Fibroblast of skin of right biceps (primary cell): ENCODE measurements around the gene PAAF1.
"Not testable (repeated sequence)": the region's sequence is repeated elsewhere in the genome, so short reads cannot be mapped to it uniquely, and the experiment has no call there.

ENCODE experiments used
- DNase-seq: peaks from one replicate; pipeline ENCODE4 v3.0.0-alpha.2; 2013

PAAF1 gene

GRCh38 chr11:73883856-73884255 is 7.1 kb downstream of the PAAF1 start:
- DNase-seq = no peak

GRCh38 chr11:73888244-73888643 is 11.4 kb downstream of the PAAF1 start:
- no peak for DNase-seq

GRCh38 chr11:73889019-73889418 is 12.2 kb downstream of the PAAF1 start:
- no peak for DNase-seq

GRCh38 chr11:73889536-73889935 is 12.7 kb downstream of the PAAF1 start:
- DNase-seq = no peak

- DNase-seq = no peak
Observed at GRCh38 chr11:73893041-73893440, 16.2 kb downstream of the PAAF1 start.

GRCh38 chr11:73894725-73895335 is 18.0 kb downstream of the PAAF1 start:
- DNase-seq = peak; percentile 73

GRCh38 chr11:73902303-73902702 is 25.5 kb downstream of the PAAF1 start:
- DNase-seq = no peak

GRCh38 chr11:73907191-73907590 is 30.4 kb downstream of the PAAF1 start:
- DNase-seq = peak; percentile 45

- DNase-seq = no peak
Observed at GRCh38 chr11:73912026-73912425, 35.2 kb downstream of the PAAF1 start.

GRCh38 chr11:73913472-73913871 is 36.7 kb downstream of the PAAF1 start:
- no peak for DNase-seq

GRCh38 chr11:73914284-73914683 is 37.5 kb downstream of the PAAF1 start:
- DNase-seq = no peak

- DNase-seq = no peak
Observed at GRCh38 chr11:73916435-73916834, 39.6 kb downstream of the PAAF1 start.

- DNase-seq = no peak
Observed at GRCh38 chr11:73921180-73921579, 44.4 kb downstream of the PAAF1 start.

GRCh38 chr11:73929388-73929787 is 52.6 kb downstream of the PAAF1 start:
- no peak for DNase-seq

- peak; percentile 71 for DNase-seq
Observed at GRCh38 chr11:73931039-73931645, 54.3 kb downstream of the PAAF1 start.

GRCh38 chr11:73931951-73932350 is 55.2 kb downstream of the PAAF1 start:
- DNase-seq = no peak

- DNase-seq = no peak
Observed at GRCh38 chr11:73932781-73933180, 56.0 kb downstream of the PAAF1 start.

- DNase-seq = not testable (repeated sequence)
Observed at GRCh38 chr11:73936047-73936446, 59.2 kb downstream of the PAAF1 start.

- peak; percentile 47 for DNase-seq
Observed at GRCh38 chr11:73939096-73939495, 62.3 kb downstream of the PAAF1 start.

GRCh38 chr11:73940801-73941570 is 64.2 kb downstream of the PAAF1 start:
- no peak for DNase-seq

- DNase-seq = no peak
Observed at GRCh38 chr11:73942010-73942409, 65.2 kb downstream of the PAAF1 start.

- no peak for DNase-seq
Observed at GRCh38 chr11:73944085-73944484, 67.3 kb downstream of the PAAF1 start.

- no peak for DNase-seq
Observed at GRCh38 chr11:73944901-73945300, 68.1 kb downstream of the PAAF1 start.

- DNase-seq = no peak
Observed at GRCh38 chr11:73945396-73945795, 68.6 kb downstream of the PAAF1 start.
